Right cardiac atrium (tissue), 5 donors: Measurements from ENCODE around the gene AVPR1B. TPM values are rescaled to one million over a fixed set of nuclear protein-coding genes. Genes with fewer than 3 reads are reported as not detected.

Experiments
- ATAC-seq, 2 donors: fragments of 200-7000 bp; cut with Tn5 transposase; one replicate each; pipeline versions ENCODE4 v1.8.0 to v1.9.1; 2020; ENCODE audit warnings: moderate library complexity in 2 of 2, mild to moderate bottlenecking in 1 of 2
- DNase-seq, 3 donors: peaks; one replicate each; pipeline ENCODE4 v3.0.0-alpha.2; 2020
- H3K27ac ChIP-seq: one replicate; pipeline ENCODE4 v1.5.1; 2013; ENCODE audit warnings: mild to moderate bottlenecking, low read length, control low read depth, moderate library complexity
- H3K27me3 ChIP-seq: one replicate; pipeline ENCODE4 v1.6.1; 2013; ENCODE audit not compliant: control insufficient read depth, insufficient read depth
- H3K4me1 ChIP-seq: one replicate; pipeline ENCODE4 v1.6.1; 2013; ENCODE audit warnings: low read length; ENCODE audit not compliant: control insufficient read depth, insufficient read depth
- H3K4me3 ChIP-seq: one replicate; pipeline ENCODE4 v1.5.1; 2013; ENCODE audit warnings: low read length, control low read depth
- H3K9me3 ChIP-seq: one replicate; pipeline ENCODE4 v1.6.1; 2013; ENCODE audit warnings: low read length; ENCODE audit not compliant: control insufficient read depth
- WGBS: extraction: QIAGEN DNeasy Blood & Tissue Kit; methylation state at CpG from one replicate; pipeline ENCODE4 v1.1.7; 2013; 5-methylcytosine and 5-hydroxymethylcytosine counted together
- intact Hi-C, 4 donors: fragments of 100-400 bp; cut with DNase I; formaldehyde crosslinking; loops; one replicate each; pipeline versions ENCODE4 v1.11.0 to v1.14.0; 2022 to 2023
- polyA plus RNA-seq: library from polyadenylated mRNA; stranded (reverse); fragments of 200-250 nt; gene quantifications from one replicate; pipeline ENCODE4 v1.2.3, GENCODE V29; 2013
- total RNA-seq, 4 donors: library from RNA; stranded (reverse); fragmentation: NEBNext Ultra II Directional; extraction: Animal tissue kit (Norgen Biotek cat#: 25700); gene quantifications; one replicate each; pipeline ENCODE4 v1.2.1, GENCODE V29; 2021
- donor health status: healthy with polysubstance abuse.
- donor health status: DM: no; HTN: yes; CAD: no.
- donor health status: DM: no; HTN: no; CAD: no.
- donor health status: DM: no; HTN: yes; CAD: no; lungs with severe emphysema.
- donor health status: DM: yes; HTN: yes; CAD: no.

The AVPR1B gene
- total and polyA plus RNA-seq, 5 donors, result 0.07 TPM; not detected in 4

GRCh38 chr1:206100226-206100815 lies 16.9 kb downstream of the AVPR1B start:
- no peak overlapping the region for H3K27ac ChIP-seq
- intact Hi-C loops, result loop anchor here in 2 of 4 donors (10.0 kb wide), 2 partner anchors 66 to 176 kb away; no protein-coding TSS in a partner anchor
- DNase-seq, result no peak
- no peak overlapping the region for H3K4me3 ChIP-seq
- peaks cover 2% of the 10 kb centered on the region for H3K4me1 ChIP-seq
- WGBS, result 80% methylated on average over 1 of the region's 1 CpG
- H3K27me3 ChIP-seq, result no peaks in the 10 kb centered on the region
- no peak for ATAC-seq
- H3K9me3 ChIP-seq, result no peaks in the 10 kb centered on the region

GRCh38 chr1:206098242-206098919 lies 18.8 kb downstream of the AVPR1B start:
- intact Hi-C loops, result loop anchor here in 1 of 4 donors (5.0 kb wide), 1 partner anchor 66 kb away; no protein-coding TSS in a partner anchor
- no peak overlapping the region for H3K4me3 ChIP-seq
- WGBS, result 84% methylated on average over 9 of the region's 9 CpGs
- no peak overlapping the region for H3K27ac ChIP-seq
- ATAC-seq (no peak), DNase-seq (no peak)
- peaks cover 2% of the 10 kb centered on the region for H3K4me1 ChIP-seq
- H3K9me3 ChIP-seq, result no peaks in the 10 kb centered on the region
- H3K27me3 ChIP-seq, result no peaks in the 10 kb centered on the region

GRCh38 chr1:206097381-206097780 lies 19.8 kb downstream of the AVPR1B start:
- peaks cover 2% of the 10 kb centered on the region for H3K4me1 ChIP-seq
- WGBS, result 77% methylated on average over 3 of the region's 3 CpGs
- H3K9me3 ChIP-seq, result no peaks in the 10 kb centered on the region
- ATAC-seq (no peak), DNase-seq (no peak)
- H3K4me3 ChIP-seq, result no peak overlapping the region
- H3K27ac ChIP-seq, result no peak overlapping the region
- H3K27me3 ChIP-seq, result no peaks in the 10 kb centered on the region
- intact Hi-C loops, result loop anchor here in 1 of 4 donors (5.0 kb wide), 1 partner anchor 65 kb away; no protein-coding TSS in a partner anchor

- Histone ChIP-seq H3K4me3 (no peak overlapping the region), H3K9me3 (no peaks in the 10 kb centered on the region), H3K4me1 (no peaks in the 10 kb centered on the region), H3K27ac (no peak overlapping the region), H3K27me3 (no peaks in the 10 kb centered on the region)
- no peak for ATAC-seq
- WGBS, result 72% methylated on average over 7 of the region's 7 CpGs
- no peak for DNase-seq
- intact Hi-C loops, result no loop called here
Measured at GRCh38 chr1:206094024-206094423, 23.2 kb downstream of the AVPR1B start.

- WGBS, result 80% methylated on average over 3 of the region's 3 CpGs
- intact Hi-C loops, result no loop called here
- no peak overlapping the region for H3K4me3 ChIP-seq
- no peak for DNase-seq
- H3K4me1 ChIP-seq, result no peaks in the 10 kb centered on the region
- H3K27ac ChIP-seq, result no peak overlapping the region
- no peaks in the 10 kb centered on the region for H3K27me3 ChIP-seq
- no peaks in the 10 kb centered on the region for H3K9me3 ChIP-seq
- ATAC-seq, result no peak
Measured at GRCh38 chr1:206089341-206089740, 27.8 kb downstream of the AVPR1B start.

GRCh38 chr1:206087091-206087490 lies 30.1 kb downstream of the AVPR1B start:
- intact Hi-C loops, result no loop called here
- no peaks in the 10 kb centered on the region for H3K27me3 ChIP-seq
- H3K27ac ChIP-seq, result no peak overlapping the region
- H3K4me3 ChIP-seq, result no peak overlapping the region
- DNase-seq (no peak), ATAC-seq (no peak)
- H3K4me1 ChIP-seq, result no peaks in the 10 kb centered on the region
- 96% methylated on average over 3 of the region's 3 CpGs for WGBS
- H3K9me3 ChIP-seq, result no peaks in the 10 kb centered on the region

- intact Hi-C loops, result no loop called here
- H3K4me3 ChIP-seq, result no peak overlapping the region
- ATAC-seq (no peak), DNase-seq (no peak)
- WGBS, result 97% methylated on average over 2 of the region's 2 CpGs
- H3K4me1 ChIP-seq, result no peaks in the 10 kb centered on the region
- H3K27me3 ChIP-seq, result no peaks in the 10 kb centered on the region
- no peaks in the 10 kb centered on the region for H3K9me3 ChIP-seq
- no peak overlapping the region for H3K27ac ChIP-seq
Measured at GRCh38 chr1:206083750-206084149, 33.4 kb downstream of the AVPR1B start.

GRCh38 chr1:206082831-206083695 lies 34.1 kb downstream of the AVPR1B start:
- no peak for DNase-seq
- no peaks in the 10 kb centered on the region for H3K27me3 ChIP-seq
- WGBS, result 45% methylated on average over 8 of the region's 8 CpGs
- no peak for ATAC-seq
- no peaks in the 10 kb centered on the region for H3K4me1 ChIP-seq
- H3K27ac ChIP-seq, result no peak overlapping the region
- H3K4me3 ChIP-seq, result no peak overlapping the region
- H3K9me3 ChIP-seq, result no peaks in the 10 kb centered on the region
- intact Hi-C loops, result no loop called here

- H3K9me3 ChIP-seq, result no peaks in the 10 kb centered on the region
- ATAC-seq, result no peak
- no peak overlapping the region for H3K27ac ChIP-seq
- H3K27me3 ChIP-seq, result no peaks in the 10 kb centered on the region
- 86% methylated on average over 5 of the region's 5 CpGs for WGBS
- intact Hi-C loops, result no loop called here
- no peak overlapping the region for H3K4me3 ChIP-seq
- no peaks in the 10 kb centered on the region for H3K4me1 ChIP-seq
- DNase-seq, result no peak
Measured at GRCh38 chr1:206081856-206082255, 35.3 kb downstream of the AVPR1B start.

- no peak overlapping the region for H3K27ac ChIP-seq
- H3K4me3 ChIP-seq, result no peak overlapping the region
- H3K4me1 ChIP-seq, result no peaks in the 10 kb centered on the region
- WGBS, result 60% methylated on average over 8 of the region's 8 CpGs
- no peak for DNase-seq
- no peak for ATAC-seq
- intact Hi-C loops, result no loop called here
- H3K27me3 ChIP-seq, result no peaks in the 10 kb centered on the region
- H3K9me3 ChIP-seq, result no peaks in the 10 kb centered on the region
Measured at GRCh38 chr1:206080026-206080820, 37.0 kb downstream of the AVPR1B start.
